HepG2 (cell line): ENCODE measurements around the gene LTA. TPM values are rescaled to one million over a fixed set of nuclear protein-coding genes. Genes with fewer than 3 reads are reported as not detected.

Experiments
- CENPT ChIP-seq: sonication (generic); formaldehyde crosslinking; IDR thresholded peaks from 2 replicates; pipeline ENCODE4 v1.8.0; 2022; ENCODE audit warnings: low read depth, mild to moderate bottlenecking, moderate library complexity, missing genetic modification reagents
- GFI1 ChIP-seq: sonication (generic); formaldehyde crosslinking; IDR thresholded peaks from 2 replicates; pipeline ENCODE4 v1.5.0; 2020; ENCODE audit warnings: missing genetic modification reagents, mild to moderate bottlenecking, borderline replicate concordance
- GMEB2 ChIP-seq: IDR thresholded peaks from 2 replicates; pipeline ENCODE4 v1.6.1; 2016; ENCODE audit warnings: missing biosample characterization, missing genetic modification reagents, low read depth
- KDM5B ChIP-seq: sonication (generic); formaldehyde crosslinking; IDR thresholded peaks from 2 replicates; pipeline ENCODE4 v1.4.0; 2020; ENCODE audit warnings: missing genetic modification reagents, mild to moderate bottlenecking, borderline replicate concordance
- PAX8 ChIP-seq: sonication (generic); formaldehyde crosslinking; IDR thresholded peaks from 2 replicates; pipeline ENCODE4 v1.8.0; 2022; ENCODE audit warnings: mild to moderate bottlenecking, missing genetic modification reagents, borderline replicate concordance
- RBM39 ChIP-seq: fragments of 200-400 bp; formaldehyde crosslinking; IDR thresholded peaks from one replicate; pipeline ENCODE4 v1.6.1; 2018; ENCODE audit warnings: antibody characterized with exemption, mild to moderate bottlenecking, low read depth, low read length; ENCODE audit not compliant: poor library complexity, severe bottlenecking
- SIN3A ChIP-seq: IDR thresholded peaks from 2 replicates; pipeline ENCODE4 v1.6.1; 2011; ENCODE audit warnings: low read depth, mild to moderate bottlenecking, control low read depth, low read length, borderline replicate concordance
- SIX1 ChIP-seq: sonication (generic); formaldehyde crosslinking; IDR thresholded peaks from 2 replicates; pipeline ENCODE4 v1.4.0; 2020; ENCODE audit warnings: missing genetic modification reagents, borderline replicate concordance
- SSRP1 ChIP-seq: IDR thresholded peaks from 2 replicates; pipeline ENCODE4 v1.6.1; 2016; ENCODE audit warnings: control low read depth
- SUZ12 ChIP-seq: fragments of 150-350 bp; IDR thresholded peaks from 2 replicates; pipeline ENCODE4 v1.6.1; 2014; ENCODE audit warnings: low read depth, low read length
- TOPORS ChIP-seq: sonication (generic); formaldehyde crosslinking; IDR thresholded peaks from 2 replicates; pipeline ENCODE4 v1.8.0; 2023; ENCODE audit warnings: mild to moderate bottlenecking, missing genetic modification reagents
- USF2 ChIP-seq, 2 experiments: sonication (generic) in 1 of 2; formaldehyde crosslinking in 1 of 2; IDR thresholded peaks; 2 replicates each; pipeline versions ENCODE4 v1.5.1 to v1.6.1; 2011 to 2020; ENCODE audit warnings: borderline replicate concordance in 1 of 2, low read depth in 1 of 2, low read length in 1 of 2, mild to moderate bottlenecking in 1 of 2, missing genetic modification reagents in 1 of 2, moderate library complexity in 1 of 2
- ZFX ChIP-seq: sonication (generic); formaldehyde crosslinking; IDR thresholded peaks from 2 replicates; pipeline ENCODE4 v1.4.0; 2020; ENCODE audit warnings: mild to moderate bottlenecking, low read depth, missing genetic modification reagents, moderate library complexity
- ZNF142 ChIP-seq: sonication (generic); formaldehyde crosslinking; IDR thresholded peaks from 2 replicates; pipeline ENCODE4 v1.4.0; 2020; ENCODE audit warnings: missing genetic modification reagents
- ZNF264 ChIP-seq: sonication (generic); formaldehyde crosslinking; IDR thresholded peaks from 2 replicates; pipeline ENCODE4 v1.4.0; 2020; ENCODE audit warnings: missing genetic modification reagents
- ZNF430 ChIP-seq: sonication (generic); formaldehyde crosslinking; IDR thresholded peaks from 2 replicates; pipeline ENCODE4 v1.9.0; 2021; ENCODE audit warnings: mild to moderate bottlenecking, missing genetic modification reagents
- ZNF550 ChIP-seq: sonication (generic); formaldehyde crosslinking; IDR thresholded peaks from 2 replicates; pipeline ENCODE4 v1.4.0; 2020; ENCODE audit warnings: mild to moderate bottlenecking, missing genetic modification reagents, borderline replicate concordance
- polyA plus RNA-seq, 8 experiments: library from polyadenylated mRNA; depleted of rRNA in 3 of 8; stranded (reverse) in 7 of 8; unstranded in 1 of 8; fragments of >200 nt; fragmentation: Illumina TruSeq in 4 of 8; extraction: Trizol in 4 of 8; gene quantifications; 2 replicates each; pipeline versions ENCODE4 v1.2.1 to v1.2.3, GENCODE V29; 2011 to 2016; ENCODE audit warnings: low read depth in 4 of 8, missing spikeins in 1 of 8, mixed read lengths in 1 of 8; ENCODE audit not compliant: insufficient read depth in 1 of 8
- total RNA-seq, 5 experiments: library from RNA; depleted of rRNA; stranded (reverse); fragments of >200 nt; fragmentation: Illumina TruSeq; extraction: Trizol; gene quantifications; 2 replicates each; pipeline ENCODE4 v1.2.3, GENCODE V29; 2016; ENCODE audit warnings: low read depth in 1 of 5

The LTA gene
- total and polyA plus RNA-seq, 2 of the 13 experiments (the other 11 are each of a cell fraction or from before 2014, with no cell fraction given): 0.09 TPM; not detected in 1

- TF ChIP-seq USF2 (IDR thresholded peaks at IDR 0.05; ENCODE audit: low read depth, low read length) (no peak), USF2 (CRISPR knock-in tag; IDR thresholded peaks at IDR 0.05; ENCODE audit: borderline replicate concordance) (no peak), GMEB2 (CRISPR knock-in tag) (peak; percentile 18; the same call in 1 of the 2 replicates), ZNF430 (CRISPR knock-in tag) (peak; percentile 97; the same call in 1 of the 2 replicates), ZFX (CRISPR knock-in tag) (peak; percentile 99), TOPORS (CRISPR knock-in tag) (no peak; the same call in 1 of the 2 replicates), SSRP1 (CRISPR knock-in tag) (peak; percentile 83; the same call in 1 of the 2 replicates), SIN3A (peak; percentile 92), ZNF264 (CRISPR knock-in tag) (peak; percentile 92), RBM39 (peak; percentile 18), ZNF142 (CRISPR knock-in tag) (peak; percentile 84), SIX1 (CRISPR knock-in tag) (no peak), SUZ12 (no peak), GFI1 (CRISPR knock-in tag) (peak; percentile 71; the same call in 1 of the 2 replicates), ZNF550 (CRISPR knock-in tag) (no peak), CENPT (CRISPR knock-in tag) (peak; percentile 27; the same call in 1 of the 2 replicates), KDM5B (CRISPR knock-in tag) (peak; percentile 96), PAX8 (no peak; the same call in 1 of the 2 replicates)
Measured at GRCh38 chr6:31541658-31542521, 30.2 kb upstream of the LTA start, which contains the start of gene DDX39B (continued).
